Prostate gland (tissue), 2 donors: ENCODE measurements around the gene AK4. TPM values are rescaled to one million over a fixed set of nuclear protein-coding genes. Genes with fewer than 3 reads are reported as not detected.
"Not testable (repeated sequence)": the region's sequence is repeated elsewhere in the genome, so short reads cannot be mapped to it uniquely, and the experiment has no call there.

Experiments used
- DNase-seq: peaks from one replicate; pipeline ENCODE4 v3.0.0-alpha.2; 2019; ENCODE audit warnings: low spot score
- H3K27ac ChIP-seq, 2 donors: fragments of 200-600 bp; sonication (generic); 2 replicates each; pipeline ENCODE4 v1.5.1; 2017 to 2019
- H3K27me3 ChIP-seq: fragments of 200-600 bp; sonication (generic); replicated peaks from 2 replicates; pipeline ENCODE4 v1.5.1; 2019; ENCODE audit not compliant: insufficient read depth
- H3K36me3 ChIP-seq, 2 donors: fragments of 200-600 bp; sonication (generic); 1 replicate in 1 of 2; 2 replicates in 1 of 2; pipeline versions ENCODE4 v1.5.1 to v1.8.1; 2017 to 2019
- H3K4me1 ChIP-seq: fragments of 200-600 bp; sonication (generic); replicated peaks from 2 replicates; pipeline ENCODE4 v1.5.1; 2019
- H3K4me3 ChIP-seq, 2 donors: fragments of 200-600 bp; sonication (generic); 2 replicates each; pipeline ENCODE4 v1.5.1; 2017 to 2019
- H3K9me3 ChIP-seq: fragments of 200-600 bp; sonication (generic); 2 replicates; pipeline ENCODE4 v1.5.1; 2017
- POLR2A ChIP-seq: fragments of 450-650 bp; IDR thresholded peaks from one replicate; pipeline ENCODE4 v1.6.1; 2016; ENCODE audit warnings: antibody characterized with exemption, mild to moderate bottlenecking
- POLR2AphosphoS5 ChIP-seq: sonication (generic); formaldehyde crosslinking; IDR thresholded peaks from one replicate; pipeline ENCODE4 v1.6.1; 2017; ENCODE audit warnings: antibody characterized with exemption
- WGBS: methylation state at CpG from one replicate; pipeline ENCODE4 v1.1.5; 2018; 5-methylcytosine and 5-hydroxymethylcytosine counted together
- intact Hi-C: fragments of 100-400 bp; cut with DNase I; formaldehyde crosslinking; loops from one replicate; pipeline ENCODE4 v1.14.2; 2022
- total RNA-seq, 2 donors: library from RNA; depleted of rRNA; stranded (reverse); fragments of >200 nt; gene quantifications; one replicate each; pipeline ENCODE4 v1.1.0, GENCODE V29; 2016
- TF ChIP-seq, protein P1 (sequence below), 4 experiments: fragments of 200-600 bp in 2 of 4; fragments of 450-650 bp in 2 of 4; sonication (generic) in 2 of 4; IDR thresholded peaks; 1 replicate in 3 of 4; 2 replicates in 1 of 4; pipeline ENCODE4 v1.5.1; 2016 to 2019; ENCODE audit warnings: antibody characterized with exemption in 4 of 4, mild to moderate bottlenecking in 2 of 4, moderate library complexity in 2 of 4

Gene AK4
- total RNA-seq, 2 donors from 2014 or later: 46.5 to 63.1 TPM

DNA sequence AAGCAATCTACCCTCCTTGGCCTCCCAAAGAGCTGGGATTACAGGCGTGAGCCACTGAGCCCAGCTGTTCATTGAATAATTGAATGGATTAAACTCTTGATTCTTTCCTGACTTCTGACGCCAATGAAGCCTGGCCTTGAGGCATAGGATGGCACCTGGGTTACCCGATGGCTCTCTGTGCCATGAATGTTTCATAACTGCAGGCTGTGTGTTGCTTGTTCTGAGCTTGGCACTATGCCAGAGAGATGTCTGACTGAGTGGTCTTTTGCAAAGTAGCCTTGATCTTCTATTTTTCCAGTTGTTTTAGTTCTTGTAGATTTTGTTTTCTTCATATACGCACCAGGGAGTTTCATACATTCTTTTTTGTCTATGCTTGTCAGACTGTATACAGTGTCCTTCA is 38.5 kb upstream of the AK4 start:
- H3K27me3 ChIP-seq: no peaks in the 10 kb centered on the region
- no peak for DNase-seq
- intact Hi-C loops: no loop called here
- H3K36me3 ChIP-seq: no peaks in the 10 kb centered on the region
- no peaks in the 10 kb centered on the region for H3K9me3 ChIP-seq
- no peak overlapping the region for H3K27ac ChIP-seq
- no peak for TF ChIP-seq POLR2AphosphoS5
- TF ChIP-seq, protein P1, sequence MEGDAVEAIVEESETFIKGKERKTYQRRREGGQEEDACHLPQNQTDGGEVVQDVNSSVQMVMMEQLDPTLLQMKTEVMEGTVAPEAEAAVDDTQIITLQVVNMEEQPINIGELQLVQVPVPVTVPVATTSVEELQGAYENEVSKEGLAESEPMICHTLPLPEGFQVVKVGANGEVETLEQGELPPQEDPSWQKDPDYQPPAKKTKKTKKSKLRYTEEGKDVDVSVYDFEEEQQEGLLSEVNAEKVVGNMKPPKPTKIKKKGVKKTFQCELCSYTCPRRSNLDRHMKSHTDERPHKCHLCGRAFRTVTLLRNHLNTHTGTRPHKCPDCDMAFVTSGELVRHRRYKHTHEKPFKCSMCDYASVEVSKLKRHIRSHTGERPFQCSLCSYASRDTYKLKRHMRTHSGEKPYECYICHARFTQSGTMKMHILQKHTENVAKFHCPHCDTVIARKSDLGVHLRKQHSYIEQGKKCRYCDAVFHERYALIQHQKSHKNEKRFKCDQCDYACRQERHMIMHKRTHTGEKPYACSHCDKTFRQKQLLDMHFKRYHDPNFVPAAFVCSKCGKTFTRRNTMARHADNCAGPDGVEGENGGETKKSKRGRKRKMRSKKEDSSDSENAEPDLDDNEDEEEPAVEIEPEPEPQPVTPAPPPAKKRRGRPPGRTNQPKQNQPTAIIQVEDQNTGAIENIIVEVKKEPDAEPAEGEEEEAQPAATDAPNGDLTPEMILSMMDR (IDR thresholded peaks at IDR 0.05): no peak
- TF ChIP-seq POLR2A: no peak
- WGBS: 76% methylated on average over 4 of the region's 4 CpGs
- H3K4me1 ChIP-seq: no peaks in the 10 kb centered on the region
- H3K4me3 ChIP-seq: no peak overlapping the region

DNA sequence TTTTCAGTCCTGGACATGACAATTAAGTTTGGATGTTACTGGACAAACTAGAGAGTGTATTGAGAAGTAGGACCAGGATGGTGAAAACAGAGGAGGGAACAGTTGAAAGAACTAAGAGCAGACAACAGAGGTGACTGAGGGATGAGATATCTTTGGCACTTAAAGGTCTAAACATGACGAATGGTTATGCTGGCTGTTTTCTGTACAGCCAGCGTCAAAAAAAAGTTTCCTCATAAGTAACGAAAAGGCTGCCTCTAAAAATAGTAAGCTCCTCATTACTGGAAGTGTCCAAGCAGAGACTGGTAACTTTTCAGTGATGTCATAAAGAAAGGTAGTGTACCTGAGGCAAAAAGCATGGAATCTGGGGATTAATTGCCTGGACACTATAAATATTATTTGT is 35.2 kb upstream of the AK4 start:
- H3K4me3 ChIP-seq: no peak overlapping the region
- TF ChIP-seq, protein P1 (IDR thresholded peaks at IDR 0.05): no peak
- no peak for TF ChIP-seq POLR2AphosphoS5
- TF ChIP-seq POLR2A: no peak
- no peak for DNase-seq
- 59% methylated on average over 3 of the region's 3 CpGs for WGBS
- H3K27ac ChIP-seq: no peak overlapping the region
- no peaks in the 10 kb centered on the region for H3K27me3 ChIP-seq
- no peaks in the 10 kb centered on the region for H3K36me3 ChIP-seq
- intact Hi-C loops: no loop called here
- no peaks in the 10 kb centered on the region for H3K9me3 ChIP-seq
- H3K4me1 ChIP-seq: no peaks in the 10 kb centered on the region

DNA sequence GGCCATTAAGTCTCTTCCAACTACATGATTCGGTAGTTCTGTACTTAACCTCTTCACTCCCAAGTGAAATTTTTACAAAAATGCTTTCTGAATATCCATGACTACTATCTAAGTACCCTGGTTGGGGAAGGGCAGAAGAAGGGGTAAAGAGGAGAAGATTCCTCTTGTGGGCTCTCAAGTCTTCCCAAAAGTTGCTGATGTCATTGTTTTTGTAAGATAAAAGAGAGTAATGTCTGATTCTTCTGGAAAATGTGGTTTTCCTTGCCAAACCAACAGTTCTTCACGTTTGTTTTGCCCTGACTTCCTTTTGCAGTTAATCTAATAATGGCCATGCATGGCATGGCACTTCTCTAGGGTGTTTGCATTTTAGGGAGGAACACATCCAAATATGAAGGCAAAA is 34.7 kb upstream of the AK4 start:
- TF ChIP-seq POLR2AphosphoS5 (no peak), POLR2A (no peak)
- TF ChIP-seq, protein P1 (IDR thresholded peaks at IDR 0.05): no peak
- intact Hi-C loops: no loop called here
- no peaks in the 10 kb centered on the region for H3K27me3 ChIP-seq
- H3K9me3 ChIP-seq: no peaks in the 10 kb centered on the region
- H3K4me1 ChIP-seq: no peaks in the 10 kb centered on the region
- H3K4me3 ChIP-seq: no peak overlapping the region
- H3K27ac ChIP-seq: no peak overlapping the region
- 25% methylated on average over 2 of the region's 2 CpGs for WGBS
- no peak for DNase-seq
- no peaks in the 10 kb centered on the region for H3K36me3 ChIP-seq

DNA sequence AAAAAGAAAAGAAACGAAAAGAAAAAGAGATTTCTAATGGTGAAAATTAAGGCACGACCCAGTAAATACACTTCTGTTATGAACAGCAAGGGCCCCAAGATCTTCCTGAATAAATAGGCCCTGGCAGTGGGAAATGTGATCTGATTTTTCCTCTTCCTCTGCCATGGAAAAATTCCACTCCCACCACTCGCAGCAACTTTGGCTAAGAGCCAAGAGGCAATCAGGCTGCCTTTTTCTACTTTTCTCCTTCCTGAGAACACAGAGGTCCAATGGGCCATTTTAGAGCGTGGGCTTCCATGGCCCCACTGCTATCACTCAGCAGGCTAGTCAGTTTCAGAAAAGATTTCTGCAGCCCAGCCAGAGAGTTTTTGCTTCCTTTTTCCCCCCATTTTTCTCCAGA is 33.7 kb upstream of the AK4 start:
- WGBS: 50% methylated on average over 4 of the region's 4 CpGs
- H3K27me3 ChIP-seq: no peaks in the 10 kb centered on the region
- H3K9me3 ChIP-seq: no peaks in the 10 kb centered on the region
- no peak for DNase-seq
- TF ChIP-seq POLR2AphosphoS5 (no peak), POLR2A (no peak)
- TF ChIP-seq, protein P1 (IDR thresholded peaks at IDR 0.05): no peak
- H3K27ac ChIP-seq: no peak overlapping the region
- intact Hi-C loops: no loop called here
- no peaks in the 10 kb centered on the region for H3K36me3 ChIP-seq
- H3K4me3 ChIP-seq: no peak overlapping the region
- no peaks in the 10 kb centered on the region for H3K4me1 ChIP-seq

DNA sequence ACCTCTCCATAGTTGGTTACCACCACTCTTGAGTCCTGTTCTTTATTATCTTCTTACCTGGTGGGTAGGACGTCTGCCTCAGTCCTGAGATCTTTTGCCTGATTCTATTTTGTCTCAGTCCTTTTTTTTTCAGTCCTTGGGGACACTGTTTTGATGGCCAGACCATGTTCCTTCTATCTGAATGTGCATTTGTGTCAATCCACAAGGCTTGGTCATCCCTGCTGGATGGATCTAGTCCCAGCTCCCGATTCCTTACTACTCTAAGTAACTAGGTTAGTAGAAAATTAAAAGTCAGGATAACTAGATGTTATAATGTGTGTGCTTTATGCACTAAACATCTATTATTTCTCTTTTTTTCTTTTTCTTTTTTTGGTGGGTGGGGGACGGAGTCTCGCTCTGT is 28.1 kb upstream of the AK4 start:
- H3K4me3 ChIP-seq: no peak overlapping the region
- DNase-seq: no peak
- WGBS: 84% methylated on average over 4 of the region's 4 CpGs
- intact Hi-C loops: no loop called here
- no peak overlapping the region for H3K27ac ChIP-seq
- no peaks in the 10 kb centered on the region for H3K4me1 ChIP-seq
- H3K27me3 ChIP-seq: no peaks in the 10 kb centered on the region
- H3K9me3 ChIP-seq: no peaks in the 10 kb centered on the region
- TF ChIP-seq POLR2A (no peak), POLR2AphosphoS5 (no peak)
- TF ChIP-seq, protein P1 (IDR thresholded peaks at IDR 0.05): no peak
- H3K36me3 ChIP-seq: no peaks in the 10 kb centered on the region

DNA sequence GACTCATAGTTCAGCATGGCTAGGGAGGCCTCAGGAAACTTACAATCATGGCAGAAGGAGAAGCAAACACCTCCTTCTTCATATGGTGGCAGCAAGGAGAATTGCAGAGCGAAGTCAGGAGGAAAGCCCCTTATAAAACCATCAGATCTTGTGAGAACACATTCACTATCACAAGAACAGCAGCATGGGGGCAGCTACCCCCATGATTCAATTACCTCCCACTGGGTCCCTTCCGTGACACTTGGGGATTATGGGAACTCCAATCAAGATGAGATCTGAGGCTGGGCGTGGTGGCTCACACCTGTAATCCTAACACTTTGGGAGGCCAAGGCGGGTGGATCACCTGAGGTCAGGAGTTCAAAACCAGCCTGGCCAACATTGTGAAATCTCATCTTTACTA is 18.9 kb upstream of the AK4 start:
- DNase-seq, H3K27ac ChIP-seq, H3K9me3 ChIP-seq, H3K4me3 ChIP-seq, H3K4me1 ChIP-seq, H3K36me3 ChIP-seq, intact Hi-C loops, H3K27me3 ChIP-seq: not testable (repeated sequence)
- WGBS: 95% methylated on average over 4 of the region's 4 CpGs
